HCT116 (cell line): ENCODE results near the gene CALD1. TPM values are rescaled to one million over a fixed set of nuclear protein-coding genes. Genes with fewer than 3 reads are reported as not detected.

Source experiments
- ATAC-seq: fragments of 200-7000 bp; cut with Tn5 transposase; 2 replicates; pipeline ENCODE4 v1.9.1; 2020; ENCODE audit warnings: mild to moderate bottlenecking, moderate library complexity
- BruUV-seq: library from RNA; stranded (reverse); fragments of 400-500 nt; replicated peaks from 2 replicates; lab custom pipeline; 2021; lab: Mats Ljungman, UMichigan
- CTCF ChIA-PET: fragments of 300-600 bp; sonication (Branson Sonifier 250); formaldehyde crosslinking; loops from one replicate; lab custom pipeline; 2021; ENCODE audit warnings: antibody characterized with exemption; lab: Charles Lee
- POLR2A ChIA-PET: fragments of 300-600, 350-600 bp; sonication (Branson Sonifier 250); formaldehyde crosslinking; loops from one replicate; lab custom pipeline; 2021; ENCODE audit warnings: antibody characterized with exemption; lab: Charles Lee
- RAD21 ChIA-PET, 2 experiments: fragments of 300-600 bp; sonication (Branson Sonifier 250); formaldehyde crosslinking; loops; one replicate each; lab custom pipeline; 2023; ENCODE audit warnings: low total read pairs in 2 of 2; ENCODE audit not compliant: uncharacterized antibody in 2 of 2, unreplicated experiment in 2 of 2, low non-redundant PET in 1 of 2; lab: Charles Lee
- DNase-seq: peaks from one replicate; pipeline ENCODE4 v3.0.0-alpha.2; 2010; ENCODE audit warnings: low read depth, low spot score
- H2AFZ ChIP-seq: fragments of 200-600 bp; shearing (Covaris generic), sonication (generic); 2 replicates; pipeline ENCODE4 v1.6.1; 2017; ENCODE audit warnings: low read depth, mixed run types, mixed read lengths, antibody characterized with exemption, low read length; ENCODE audit not compliant: poor library complexity, severe bottlenecking
- H3K27ac ChIP-seq: 2 replicates; pipeline ENCODE4 v1.5.1; 2012; ENCODE audit warnings: low read depth, low read length
- H3K27me3 ChIP-seq: fragments of 200-600 bp; sonication (generic); 2 replicates; pipeline ENCODE4 v1.6.1; 2016; ENCODE audit warnings: mixed run types, low read length, mixed read lengths; ENCODE audit not compliant: insufficient read depth
- H3K36me3 ChIP-seq, 2 experiments: fragments of 200-500 bp in 1 of 2; fragments of 200-600 bp in 1 of 2; sonication (Bioruptor generic) in 1 of 2; sonication (generic) in 1 of 2; 2 replicates each; pipeline versions ENCODE4 v1.5.1 to v1.6.1; 2014 to 2016; ENCODE audit warnings: low read length in 2 of 2, inconsistent platforms in 1 of 2, mixed read lengths in 1 of 2, mixed run types in 1 of 2; ENCODE audit not compliant: insufficient read depth in 2 of 2, control insufficient read depth in 1 of 2
- H3K4me1 ChIP-seq, 2 experiments: fragments of 200-600 bp in 1 of 2; sonication (generic) in 1 of 2; 2 replicates each; pipeline versions ENCODE4 v1.5.1 to v1.6.1; 2012 to 2017; ENCODE audit warnings: low read length in 2 of 2, inconsistent platforms in 1 of 2, mild to moderate bottlenecking in 1 of 2, mixed read lengths in 1 of 2, mixed run types in 1 of 2, moderate library complexity in 1 of 2; ENCODE audit not compliant: insufficient read depth in 2 of 2, control insufficient read depth in 1 of 2
- H3K4me2 ChIP-seq: fragments of 200-600 bp; sonication (generic); 2 replicates; pipeline ENCODE4 v1.6.1; 2017; ENCODE audit warnings: mixed run types, low read length, mixed read lengths
- H3K4me3 ChIP-seq, 2 experiments: fragments of 200-600 bp in 1 of 2; sonication (generic) in 1 of 2; replicated peaks in 1 of 2; 2 replicates each; pipeline ENCODE4 v1.5.1; 2011 to 2016; ENCODE audit warnings: low read length in 2 of 2, control low read depth in 1 of 2, low read depth in 1 of 2, mild to moderate bottlenecking in 1 of 2, mixed read lengths in 1 of 2, mixed run types in 1 of 2
- H3K79me2 ChIP-seq: fragments of 200-600 bp; sonication (generic); 2 replicates; pipeline ENCODE4 v1.6.1; 2017; ENCODE audit warnings: mild to moderate bottlenecking, mixed run types, low read length, moderate library complexity, mixed read lengths; ENCODE audit not compliant: insufficient read depth
- H3K9ac ChIP-seq: fragments of 200-600 bp; sonication (generic); 2 replicates; pipeline ENCODE4 v1.6.1; 2016; ENCODE audit warnings: low read length, mixed read lengths
- H3K9me2 ChIP-seq: fragments of 200-600 bp; sonication (generic), shearing (Covaris generic); 2 replicates; pipeline ENCODE4 v1.6.1; 2017; ENCODE audit warnings: mixed run types, mild to moderate bottlenecking, moderate library complexity; ENCODE audit not compliant: insufficient read depth
- H3K9me3 ChIP-seq, 2 experiments: fragments of 200-500 bp in 1 of 2; fragments of 200-600 bp in 1 of 2; sonication (Bioruptor generic) in 1 of 2; sonication (generic) in 1 of 2; 2 replicates each; pipeline ENCODE4 v1.6.1; 2014 to 2017; ENCODE audit warnings: low read length in 2 of 2, mixed read lengths in 2 of 2, inconsistent platforms in 1 of 2, low read depth in 1 of 2, mild to moderate bottlenecking in 1 of 2, mixed run types in 1 of 2, moderate library complexity in 1 of 2; ENCODE audit not compliant: control insufficient read depth in 1 of 2, insufficient read depth in 1 of 2
- H4K20me1 ChIP-seq: fragments of 200-600 bp; sonication (generic), shearing (Covaris generic); 2 replicates; pipeline ENCODE4 v1.6.1; 2017; ENCODE audit warnings: mixed run types, mild to moderate bottlenecking, moderate library complexity; ENCODE audit not compliant: insufficient read depth
- ATF3 ChIP-seq: IDR thresholded peaks from 2 replicates; pipeline ENCODE4 v1.6.1; 2012
- CBX3 ChIP-seq: IDR thresholded peaks from 2 replicates; pipeline ENCODE4 v1.6.1; 2012; ENCODE audit warnings: low read depth
- CTCF ChIP-seq, 3 experiments: fragments of 200-600 bp in 1 of 3; sonication (generic) in 1 of 3; IDR thresholded peaks in 2 of 3; conservative IDR thresholded peaks in 1 of 3; 2 replicates each; pipeline ENCODE4 v1.5.1; 2012 to 2017; ENCODE audit warnings: low read depth in 2 of 3, low read length in 2 of 3, antibody characterized with exemption in 1 of 3, borderline replicate concordance in 1 of 3, control low read depth in 1 of 3, mild to moderate bottlenecking in 1 of 3, mixed read lengths in 1 of 3, mixed run types in 1 of 3, moderate library complexity in 1 of 3; ENCODE audit not compliant: insufficient read depth in 1 of 3
- POLR2A ChIP-seq: IDR thresholded peaks from 2 replicates; pipeline ENCODE4 v1.7.0; 2011; ENCODE audit warnings: borderline replicate concordance; ENCODE audit not compliant: insufficient read depth, insufficient read length; ENCODE audit errors: extremely low read depth
- ZBTB33 ChIP-seq: IDR thresholded peaks from 2 replicates; pipeline ENCODE4 v1.6.1; 2011; ENCODE audit warnings: mild to moderate bottlenecking, low read length, moderate library complexity; ENCODE audit not compliant: insufficient replicate concordance; ENCODE audit errors: extremely low read depth
- intact Hi-C: fragments of 100-400 bp; cut with micrococcal nuclease; formaldehyde crosslinking; loops from 2 replicates; pipeline ENCODE4 v1.10.0; 2022
- total RNA-seq: library from RNA; stranded (reverse); gene quantifications from one replicate; pipeline ENCODE4 v1.2.1, GENCODE V29; 2021; ENCODE audit not compliant: unreplicated experiment

Gene CALD1
- total RNA-seq, 1 experiment from 2014 or later, result 66.8 TPM

GRCh38 chr7:134894928-134895327 is 115.5 kb downstream of the CALD1 start:
- H3K79me2 ChIP-seq, result peaks cover 61% of the 10 kb centered on the region
- RAD21 ChIA-PET, result no interaction called here
- H3K27me3 ChIP-seq, result no peaks in the 10 kb centered on the region
- POLR2A ChIA-PET, result no interaction called here
- DNase-seq, result no peak
- no peak overlapping the region for H2AFZ ChIP-seq
- H3K9ac ChIP-seq, result no peak overlapping the region
- H4K20me1 ChIP-seq, result no peaks in the 10 kb centered on the region
- ATAC-seq, result no peak
- CTCF ChIA-PET, result no interaction called here
- no peaks in the 10 kb centered on the region; a peak in 1 of 4 replicates for H3K36me3 ChIP-seq
- H3K9me2 ChIP-seq, result no peaks in the 10 kb centered on the region
- BruUV-seq, result no TSS peak
- TF ChIP-seq ATF3, result no peak
- no peak for TF ChIP-seq POLR2A
- TF ChIP-seq CTCF (IDR thresholded peaks at IDR 0.05 in 2 of 3, conservative IDR thresholded peaks at IDR 0.05 in 1 of 3; ENCODE audit: borderline replicate concordance in 1 of 3, insufficient read depth in 1 of 3, low read depth in 2 of 3, low read length in 2 of 3), result no peak
- H3K4me3 ChIP-seq, result no peak overlapping the region
- H3K4me2 ChIP-seq, result no peak overlapping the region
- peaks cover 23 to 44% of the 10 kb centered on the region in 2 experiments for H3K4me1 ChIP-seq
- peaks cover 8 to 16% of the 10 kb centered on the region in 2 experiments; a peak in 2 of 4 replicates for H3K9me3 ChIP-seq
- no peak overlapping the region for H3K27ac ChIP-seq
- intact Hi-C loops, result loop anchor here (10.0 kb wide), 1 partner anchor 270 kb away; no protein-coding TSS in a partner anchor

GRCh38 chr7:134896073-134896472 is 116.6 kb downstream of the CALD1 start:
- no TSS peak for BruUV-seq
- Histone ChIP-seq H3K36me3 (no peaks in the 10 kb centered on the region; a peak in 1 of 4 replicates), H3K9me3 (peaks cover 8 to 16% of the 10 kb centered on the region in 2 experiments; a peak in 2 of 4 replicates), H3K27ac (no peak overlapping the region), H2AFZ (no peak overlapping the region), H3K9ac (no peak overlapping the region), H3K79me2 (peaks cover 73% of the 10 kb centered on the region), H3K4me1 (peaks cover 22 to 46% of the 10 kb centered on the region in 2 experiments), H4K20me1 (no peaks in the 10 kb centered on the region), H3K27me3 (no peaks in the 10 kb centered on the region), H3K4me3 (no peak overlapping the region), H3K9me2 (no peaks in the 10 kb centered on the region), H3K4me2 (no peak overlapping the region)
- intact Hi-C loops, result loop anchor here (10.0 kb wide), 1 partner anchor 269 kb away; no protein-coding TSS in a partner anchor
- TF ChIP-seq CBX3 (peak; percentile 80; the same call in 1 of the 2 replicates), ZBTB33 (no peak)
- no peak for DNase-seq
- ChIA-PET POLR2A (no interaction called here), CTCF (no interaction called here), RAD21 (no interaction called here)
- ATAC-seq, result no peak
